WTC11 (cell line): Measurements from ENCODE around the gene LETMD1. TPM values are rescaled to one million over a fixed set of nuclear protein-coding genes. Genes with fewer than 3 reads are reported as not detected.

Source experiments
- ATAC-seq: fragments of 200-7000 bp; cut with Tn5 transposase; 2 replicates; pipeline ENCODE4 v1.10.0; 2021; ENCODE audit warnings: mild to moderate bottlenecking, moderate library complexity
- CTCF ChIA-PET: fragments of 300-600 bp; sonication (Branson Sonifier 250); formaldehyde crosslinking; loops from one replicate; lab custom pipeline; 2021; ENCODE audit warnings: antibody characterized with exemption; lab: Charles Lee
- POLR2A ChIA-PET: fragments of 350-600 bp; sonication (Branson Sonifier 250); formaldehyde crosslinking; loops from one replicate; lab custom pipeline; 2021; ENCODE audit warnings: antibody characterized with exemption; lab: Charles Lee
- DNase-seq: peaks from one replicate; pipeline ENCODE4 v3.0.0; 2021; ENCODE audit warnings: low spot score
- H3K27ac Mint-ChIP-seq: 2 replicates; pipeline ENCODE4 v1.8.0; 2021; ENCODE audit warnings: mixed read lengths
- H3K27me3 Mint-ChIP-seq: 2 replicates; pipeline ENCODE4 v1.8.0; 2021; ENCODE audit warnings: low read depth, mild to moderate bottlenecking, moderate library complexity, mixed read lengths
- H3K36me3 Mint-ChIP-seq: 2 replicates; pipeline ENCODE4 v1.8.0; 2021; ENCODE audit warnings: mixed read lengths
- H3K4me1 Mint-ChIP-seq: 2 replicates; pipeline ENCODE4 v1.8.0; 2022; ENCODE audit warnings: mixed read lengths
- H3K4me3 Mint-ChIP-seq: 2 replicates; pipeline ENCODE4 v1.8.0; 2021; ENCODE audit warnings: mild to moderate bottlenecking, moderate library complexity, mixed read lengths
- H3K9me3 Mint-ChIP-seq: 2 replicates; pipeline ENCODE4 v1.8.0; 2021; ENCODE audit warnings: mixed read lengths
- AFF4 ChIP-seq: sonication (generic); formaldehyde crosslinking; IDR thresholded peaks from 2 replicates; pipeline ENCODE4 v1.8.1; 2023; ENCODE audit warnings: mild to moderate bottlenecking, missing genetic modification reagents, borderline replicate concordance
- AR ChIP-seq: fragments of 250-450 bp; sonication (Bioruptor Pico); IDR thresholded peaks from 2 replicates; pipeline ENCODE4 v1.9.0; 2021; ENCODE audit warnings: mild to moderate bottlenecking
- ATF3 ChIP-seq: sonication (generic); formaldehyde crosslinking; conservative IDR thresholded peaks from 2 replicates; pipeline ENCODE4 v1.8.1; 2022; ENCODE audit warnings: mild to moderate bottlenecking, missing genetic modification reagents
- ATF6 ChIP-seq: sonication (generic); formaldehyde crosslinking; IDR thresholded peaks from 2 replicates; pipeline ENCODE4 v1.8.1; 2023; ENCODE audit warnings: mild to moderate bottlenecking, missing genetic modification reagents
- CDX4 ChIP-seq: fragments of 250-450 bp; sonication (Bioruptor Pico); IDR thresholded peaks from 2 replicates; pipeline ENCODE4 v1.9.0; 2021; ENCODE audit warnings: moderate library complexity, mild to moderate bottlenecking, inconsistent platforms, borderline replicate concordance
- ERG ChIP-seq: fragments of 250-450 bp; sonication (Bioruptor Pico); IDR thresholded peaks from 2 replicates; pipeline ENCODE4 v1.8.0; 2021; ENCODE audit warnings: mild to moderate bottlenecking
- FOXJ3 ChIP-seq: sonication (generic); formaldehyde crosslinking; IDR thresholded peaks from 2 replicates; pipeline ENCODE4 v1.9.0; 2021; ENCODE audit warnings: missing genetic modification reagents, mild to moderate bottlenecking, borderline replicate concordance
- GRHL2 ChIP-seq: fragments of 250-450 bp; sonication (Bioruptor Pico); IDR thresholded peaks from 2 replicates; pipeline ENCODE4 v1.8.0; 2022; ENCODE audit warnings: mild to moderate bottlenecking, moderate library complexity; ENCODE audit not compliant: insufficient replicate concordance, severe bottlenecking
- IRF1 ChIP-seq: sonication (generic); formaldehyde crosslinking; IDR thresholded peaks from 2 replicates; pipeline ENCODE4 v1.8.0; 2023; ENCODE audit warnings: missing genetic modification reagents
- IRF2 ChIP-seq: sonication (generic); formaldehyde crosslinking; IDR thresholded peaks from 2 replicates; pipeline ENCODE4 v1.8.0; 2022; ENCODE audit warnings: low read depth, missing genetic modification reagents, borderline replicate concordance
- NFE2L1 ChIP-seq: sonication (generic); formaldehyde crosslinking; IDR thresholded peaks from 2 replicates; pipeline ENCODE4 v1.8.1; 2023; ENCODE audit warnings: missing genetic modification reagents
- NFYB ChIP-seq: sonication (generic); formaldehyde crosslinking; conservative IDR thresholded peaks from 2 replicates; pipeline ENCODE4 v1.8.0; 2022; ENCODE audit warnings: low read depth, missing genetic modification reagents
- PRRX2 ChIP-seq: fragments of 250-450 bp; sonication (Bioruptor Pico); IDR thresholded peaks from 2 replicates; pipeline ENCODE4 v1.8.0; 2021; ENCODE audit warnings: mild to moderate bottlenecking
- SOX15 ChIP-seq: fragments of 250-450 bp; sonication (Bioruptor Pico); IDR thresholded peaks from 2 replicates; pipeline ENCODE4 v1.9.0; 2021; ENCODE audit warnings: mild to moderate bottlenecking
- SP1 ChIP-seq: sonication (generic); formaldehyde crosslinking; conservative IDR thresholded peaks from 2 replicates; pipeline ENCODE4 v1.8.1; 2022; ENCODE audit warnings: missing genetic modification reagents
- TCF7 ChIP-seq: sonication (generic); formaldehyde crosslinking; IDR thresholded peaks from 2 replicates; pipeline ENCODE4 v1.8.0; 2022; ENCODE audit warnings: mild to moderate bottlenecking, low read depth, missing genetic modification reagents, moderate library complexity
- TEAD4 ChIP-seq: sonication (generic); formaldehyde crosslinking; IDR thresholded peaks from 2 replicates; pipeline ENCODE4 v1.8.0; 2022; ENCODE audit warnings: mild to moderate bottlenecking, missing genetic modification reagents
- ZBTB21 ChIP-seq: sonication (generic); formaldehyde crosslinking; IDR thresholded peaks from 2 replicates; pipeline ENCODE4 v1.8.1; 2023; ENCODE audit warnings: mild to moderate bottlenecking, missing genetic modification reagents, borderline replicate concordance
- ZMAT4 ChIP-seq: fragments of 250-450 bp; sonication (Bioruptor Pico); IDR thresholded peaks from 2 replicates; pipeline ENCODE4 v1.9.0; 2021; ENCODE audit warnings: mild to moderate bottlenecking
- ZNF138 ChIP-seq: sonication (generic); formaldehyde crosslinking; conservative IDR thresholded peaks from 2 replicates; pipeline ENCODE4 v1.8.1; 2022; ENCODE audit warnings: mild to moderate bottlenecking, moderate library complexity, missing genetic modification reagents
- ZNF317 ChIP-seq: sonication (generic); formaldehyde crosslinking; IDR thresholded peaks from 2 replicates; pipeline ENCODE4 v1.8.1; 2023; ENCODE audit warnings: low read depth, mild to moderate bottlenecking, moderate library complexity, missing genetic modification reagents, borderline replicate concordance
- ZNF416 ChIP-seq: fragments of 250-450 bp; sonication (Bioruptor Pico); IDR thresholded peaks from 2 replicates; pipeline ENCODE4 v1.9.0; 2021; ENCODE audit warnings: mild to moderate bottlenecking, inconsistent platforms
- total RNA-seq: library from RNA; stranded (reverse); gene quantifications from 3 replicates; pipeline ENCODE4 v1.2.3, GENCODE V29; 2021

LETMD1 gene
- total RNA-seq, 1 experiment from 2014 or later = 43.3 TPM

GRCh38 chr12:51025836-51026638 lies 22.1 kb upstream of the LETMD1 start, which contains the start of gene SLC11A2:
SLC11A2 (minus strand) TSS chr12:51026384; CDS start chr12:51010728, 15,656 bp downstream.
- Mint-ChIP-seq H3K4me3 (peak within 1 kb of the TSS; percentile 87), H3K27me3 (no peaks in the 10 kb centered on the region), H3K9me3 (no peaks in the 10 kb centered on the region), H3K4me1 (peaks cover 47% of the 10 kb centered on the region), H3K27ac (peak within 1 kb of the TSS; percentile 93), H3K36me3 (no peaks in the 10 kb centered on the region)
- ATAC-seq (peak; percentile 94), DNase-seq (peak; percentile 97)
- ChIA-PET CTCF (interaction anchor here (0.5 to 4.7 kb wide), 14 partner anchors 13 to 326 kb away, joined by 3 to 55 read pairs (median 4); partner anchors contain the start of gene ATF1), POLR2A (interaction anchor here (0.6 to 2.2 kb wide), 10 partner anchors 14 to 1408 kb away, joined by 3 to 9 read pairs (median 4); partner anchors contain the start of genes ATF1, BIN2 and CSRNP2)
- TF ChIP-seq IRF2 (no peak), PRRX2 (CRISPR knock-in tag) (no peak), SP1 (CRISPR knock-in tag) (peak; percentile 87), ZNF317 (no peak), ZMAT4 (no peak), NFE2L1 (CRISPR knock-in tag) (peak; percentile 90), IRF1 (CRISPR knock-in tag) (peak; percentile 21; the same call in 1 of the 2 replicates), SOX15 (CRISPR knock-in tag) (no peak), AR (CRISPR knock-in tag) (no peak), AFF4 (peak; percentile 60; the same call in 1 of the 2 replicates), ATF3 (CRISPR knock-in tag) (no peak), TEAD4 (CRISPR knock-in tag) (no peak), TCF7 (peak; percentile 83; the same call in 1 of the 2 replicates), GRHL2 (CRISPR knock-in tag) (no peak), NFYB (peak; percentile 96), ERG (CRISPR knock-in tag) (0 out of 2 replicates have a peak, but pooled peaks have one; percentile 21), FOXJ3 (CRISPR knock-in tag) (no peak), ZNF416 (CRISPR knock-in tag) (no peak), CDX4 (no peak), ZNF138 (no peak), ATF6 (CRISPR knock-in tag) (no peak), ZBTB21 (CRISPR knock-in tag) (no peak)
